SU-DHL-6 (cell line): ENCODE measurements around the gene STRA6.

Experiments
- EZH2phosphoT487 ChIP-seq: fragments of 200-600 bp; sonication (generic), shearing (Covaris generic); conservative IDR thresholded peaks from 2 replicates; pipeline ENCODE4 v1.6.1; 2018; ENCODE audit warnings: mild to moderate bottlenecking, antibody characterized with exemption, low read length, moderate library complexity, mixed read lengths
- TF ChIP-seq, protein P1 (sequence below): fragments of 200-600 bp; sonication (generic); IDR thresholded peaks from one replicate; pipeline ENCODE4 v1.5.1; 2017; ENCODE audit warnings: antibody characterized with exemption, mild to moderate bottlenecking, low read length, moderate library complexity; ENCODE audit not compliant: insufficient read depth, poor library complexity, severe bottlenecking

DNA sequence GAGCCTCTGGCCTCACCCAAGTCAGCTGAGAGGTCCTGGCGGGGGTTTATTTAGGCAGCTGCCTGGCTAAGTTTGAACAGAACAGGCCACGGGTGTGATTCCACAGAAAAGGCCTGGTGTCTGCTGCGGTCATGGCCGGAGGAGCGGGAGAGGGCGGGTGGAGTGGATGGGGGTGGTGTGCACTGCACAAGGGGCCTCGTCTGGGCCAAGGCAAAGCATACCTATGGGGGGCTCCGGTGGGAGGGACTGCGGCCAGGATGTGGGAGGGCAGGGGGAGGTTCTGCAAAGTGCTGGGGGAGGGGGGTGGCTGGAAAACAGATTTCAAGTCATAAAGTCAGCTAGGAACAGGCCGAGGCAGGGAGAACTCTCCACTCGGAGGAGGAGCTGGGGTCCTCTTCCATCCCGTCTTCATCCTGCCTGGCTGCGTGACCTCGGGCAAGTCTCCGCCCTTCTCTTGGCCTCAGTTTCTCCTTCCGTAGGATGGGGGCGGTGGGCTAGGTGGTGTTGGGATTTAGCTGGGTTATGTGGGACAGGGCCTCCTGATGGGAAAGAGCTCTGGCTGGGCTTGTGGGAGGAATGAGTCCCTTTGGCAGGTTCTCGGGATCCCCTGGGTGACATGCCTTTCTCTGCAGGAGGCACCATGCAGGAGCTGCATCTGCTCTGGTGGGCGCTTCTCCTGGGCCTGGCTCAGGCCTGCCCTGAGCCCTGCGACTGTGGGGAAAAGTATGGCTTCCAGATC lies 28.2 kb downstream of the STRA6 start:
- TF ChIP-seq, protein P1, sequence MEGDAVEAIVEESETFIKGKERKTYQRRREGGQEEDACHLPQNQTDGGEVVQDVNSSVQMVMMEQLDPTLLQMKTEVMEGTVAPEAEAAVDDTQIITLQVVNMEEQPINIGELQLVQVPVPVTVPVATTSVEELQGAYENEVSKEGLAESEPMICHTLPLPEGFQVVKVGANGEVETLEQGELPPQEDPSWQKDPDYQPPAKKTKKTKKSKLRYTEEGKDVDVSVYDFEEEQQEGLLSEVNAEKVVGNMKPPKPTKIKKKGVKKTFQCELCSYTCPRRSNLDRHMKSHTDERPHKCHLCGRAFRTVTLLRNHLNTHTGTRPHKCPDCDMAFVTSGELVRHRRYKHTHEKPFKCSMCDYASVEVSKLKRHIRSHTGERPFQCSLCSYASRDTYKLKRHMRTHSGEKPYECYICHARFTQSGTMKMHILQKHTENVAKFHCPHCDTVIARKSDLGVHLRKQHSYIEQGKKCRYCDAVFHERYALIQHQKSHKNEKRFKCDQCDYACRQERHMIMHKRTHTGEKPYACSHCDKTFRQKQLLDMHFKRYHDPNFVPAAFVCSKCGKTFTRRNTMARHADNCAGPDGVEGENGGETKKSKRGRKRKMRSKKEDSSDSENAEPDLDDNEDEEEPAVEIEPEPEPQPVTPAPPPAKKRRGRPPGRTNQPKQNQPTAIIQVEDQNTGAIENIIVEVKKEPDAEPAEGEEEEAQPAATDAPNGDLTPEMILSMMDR = no peak
- no peak for TF ChIP-seq EZH2phosphoT487
